IPS-NIHi11 (cell line): Measurements from ENCODE around the gene MS4A6A.
"Not testable (repeated sequence)": the region's sequence is repeated elsewhere in the genome, so short reads cannot be mapped to it uniquely, and the experiment has no call there.

Experiments used
- DNase-seq: peaks from one replicate; pipeline ENCODE4 v3.0.0; 2012; ENCODE audit warnings: mixed read lengths, low spot score

MS4A6A gene, protein sequence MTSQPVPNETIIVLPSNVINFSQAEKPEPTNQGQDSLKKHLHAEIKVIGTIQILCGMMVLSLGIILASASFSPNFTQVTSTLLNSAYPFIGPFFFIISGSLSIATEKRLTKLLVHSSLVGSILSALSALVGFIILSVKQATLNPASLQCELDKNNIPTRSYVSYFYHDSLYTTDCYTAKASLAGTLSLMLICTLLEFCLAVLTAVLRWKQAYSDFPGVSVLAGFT

DNA sequence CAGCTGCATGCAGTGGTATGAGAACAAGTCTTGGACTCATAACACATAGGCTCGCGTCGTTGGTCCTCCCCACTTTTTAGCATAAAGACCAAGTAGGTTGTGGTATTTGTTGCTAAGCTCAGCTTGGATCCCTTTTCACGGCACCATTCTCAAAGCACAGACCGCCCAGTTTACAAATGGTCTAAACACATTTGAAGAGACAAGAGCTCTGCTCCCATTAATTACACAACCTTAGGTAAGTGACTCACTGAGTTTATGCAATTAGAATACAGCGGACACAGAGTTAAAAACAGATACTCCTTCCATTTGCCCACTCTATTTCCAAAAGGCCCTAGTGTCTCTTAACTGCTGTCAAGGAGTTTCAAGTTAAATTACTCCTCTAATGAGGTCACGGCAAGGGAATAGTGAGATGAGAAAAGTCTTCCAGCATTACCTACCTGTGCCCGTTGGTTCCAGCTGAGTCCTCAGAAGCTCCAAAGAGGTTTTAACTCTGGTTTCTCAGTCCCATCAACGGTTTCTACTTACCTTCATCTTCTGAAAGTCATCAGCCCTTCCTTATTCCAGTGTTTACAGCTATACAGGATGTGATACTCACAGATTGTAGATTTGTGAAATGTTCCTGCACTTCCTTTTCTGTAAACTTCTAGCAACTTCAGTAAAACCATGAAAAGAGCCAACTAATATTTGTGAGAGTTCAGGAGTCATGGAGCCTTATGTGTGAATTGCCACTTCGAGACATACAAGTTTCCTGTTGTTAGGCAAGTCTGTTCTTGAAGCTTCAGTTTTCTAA is at the start of gene MS4A6A:
TSS of gene MS4A6A (minus strand) at position 543 of the 790 bp plus-strand sequence. CDS start 1,356 bp downstream, outside the sequence.
- no peak for DNase-seq

DNA sequence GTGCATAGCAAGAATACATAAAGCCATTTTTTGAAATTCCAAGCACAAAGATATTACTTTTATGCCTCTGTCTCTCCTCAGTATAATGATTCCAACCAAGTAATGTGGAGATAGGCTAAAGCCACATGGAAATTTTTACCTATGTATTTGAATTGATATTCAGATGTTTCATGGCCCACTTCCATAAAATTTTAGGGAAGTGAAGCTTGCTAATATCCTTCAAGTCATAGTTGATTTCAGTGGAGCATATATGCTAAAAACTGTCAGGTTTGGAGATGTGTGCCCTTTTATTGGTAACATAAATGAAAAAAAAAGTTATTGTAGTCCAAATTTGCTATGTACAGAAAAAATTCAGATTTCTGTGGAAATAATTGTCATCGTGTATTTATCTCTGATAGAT is 47.8 kb upstream of the MS4A6A start:
- DNase-seq: no peak

DNA sequence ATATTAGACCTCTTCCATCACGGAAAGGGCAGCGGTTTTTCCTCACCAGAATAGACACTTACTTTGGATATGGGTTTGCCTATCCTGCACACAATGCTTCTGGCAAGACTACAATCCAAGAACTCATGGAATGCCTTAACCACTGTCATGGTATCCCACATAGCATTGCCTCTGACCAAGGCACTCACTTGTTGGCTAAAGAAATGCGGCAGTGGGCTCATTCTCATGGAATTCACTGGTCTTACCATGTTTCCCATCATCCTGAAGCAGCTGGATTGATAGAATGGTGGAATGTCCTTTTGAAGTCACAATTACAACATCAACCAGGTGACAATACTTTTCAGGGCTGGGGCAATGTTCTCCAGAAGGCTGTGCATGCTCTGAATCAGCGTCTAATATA is 39.3 kb upstream of the MS4A6A start:
- DNase-seq: no peak

GRCh38 chr11:60221692-60222091 is 38.8 kb upstream of the MS4A6A start:
- no peak for DNase-seq

DNA sequence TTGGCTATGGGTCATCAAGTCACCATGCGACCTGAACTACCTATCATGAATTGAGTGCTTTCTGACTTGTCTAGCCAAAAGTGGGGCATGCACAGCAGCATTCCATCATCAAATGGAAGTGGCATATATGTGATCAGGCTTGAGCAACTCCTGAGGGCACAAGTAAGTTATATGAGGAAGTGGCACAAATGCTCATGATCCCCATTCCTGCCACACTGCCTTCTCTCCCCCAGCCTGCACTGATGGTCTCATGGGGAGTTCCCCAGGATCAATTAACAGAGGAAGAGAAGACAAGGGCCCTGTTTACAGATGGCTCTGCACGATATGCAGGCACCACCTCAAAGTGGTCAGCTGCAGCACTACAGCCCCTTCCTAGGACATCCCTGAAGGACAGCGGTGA is 38.3 kb upstream of the MS4A6A start:
- DNase-seq: no peak

DNA sequence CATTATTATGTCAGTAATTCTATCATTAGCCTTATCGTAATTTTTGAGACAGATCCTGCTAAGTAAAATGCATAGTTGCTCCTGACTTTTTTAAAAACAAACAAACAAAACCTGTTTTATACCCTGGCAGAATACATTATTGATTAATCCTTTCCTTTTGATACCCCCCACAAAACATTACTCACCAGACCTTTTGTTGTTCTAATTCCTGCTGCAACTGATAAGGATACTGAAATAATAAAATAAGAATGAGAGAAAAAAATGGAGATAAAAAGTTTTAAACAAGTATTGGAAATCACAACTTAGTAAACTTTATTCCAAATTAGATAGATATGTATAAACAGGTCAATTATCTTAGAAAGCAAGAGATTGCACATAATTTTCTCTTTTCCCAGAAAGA is 31.5 kb upstream of the MS4A6A start:
- no peak for DNase-seq

DNA sequence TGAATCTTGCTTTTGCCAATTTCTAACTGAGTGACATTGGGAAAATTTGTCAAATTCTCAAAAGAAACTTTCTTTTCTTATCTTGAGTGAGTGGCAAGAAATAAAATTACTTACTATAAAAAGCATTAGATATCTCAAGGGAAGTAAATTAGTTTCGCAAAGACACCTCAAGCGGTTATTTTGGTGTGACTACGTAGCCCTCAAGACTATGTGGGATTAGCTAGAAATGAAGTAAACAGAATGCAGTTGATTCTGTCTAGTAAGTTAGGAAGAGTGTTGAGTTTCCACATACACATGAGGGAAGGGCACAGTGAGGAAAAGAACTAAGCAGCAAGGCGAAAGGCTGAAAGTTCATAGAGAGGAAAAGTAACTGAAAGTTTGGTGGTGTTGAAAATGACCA is 28.3 kb upstream of the MS4A6A start:
- no peak for DNase-seq

- no peak for DNase-seq
Measured at GRCh38 chr11:60209977-60210376, 27.1 kb upstream of the MS4A6A start.

DNA sequence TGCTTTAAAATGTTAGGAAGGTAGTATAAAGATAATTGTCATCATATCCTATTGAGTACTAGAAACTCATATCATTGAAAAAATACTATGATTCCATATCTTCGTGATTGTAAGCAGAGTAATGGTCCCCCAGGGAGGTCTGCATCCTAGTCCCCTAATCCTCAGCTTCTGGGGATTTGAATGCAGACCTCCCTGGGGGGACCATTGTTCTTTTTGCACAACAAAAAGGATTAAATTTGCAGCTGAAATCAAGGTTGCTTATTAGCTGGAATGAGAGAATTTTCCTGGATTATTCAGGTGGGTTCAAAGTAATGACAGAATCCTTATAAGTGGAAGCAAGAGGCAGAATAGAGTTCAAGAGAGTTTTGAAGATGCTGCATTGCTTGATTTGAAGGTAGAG is 26.1 kb upstream of the MS4A6A start:
- DNase-seq: no peak

- no peak for DNase-seq
Measured at GRCh38 chr11:60208146-60208895, 25.4 kb upstream of the MS4A6A start.

- no peak for DNase-seq
Measured at GRCh38 chr11:60206616-60207015, 23.7 kb upstream of the MS4A6A start.

DNA sequence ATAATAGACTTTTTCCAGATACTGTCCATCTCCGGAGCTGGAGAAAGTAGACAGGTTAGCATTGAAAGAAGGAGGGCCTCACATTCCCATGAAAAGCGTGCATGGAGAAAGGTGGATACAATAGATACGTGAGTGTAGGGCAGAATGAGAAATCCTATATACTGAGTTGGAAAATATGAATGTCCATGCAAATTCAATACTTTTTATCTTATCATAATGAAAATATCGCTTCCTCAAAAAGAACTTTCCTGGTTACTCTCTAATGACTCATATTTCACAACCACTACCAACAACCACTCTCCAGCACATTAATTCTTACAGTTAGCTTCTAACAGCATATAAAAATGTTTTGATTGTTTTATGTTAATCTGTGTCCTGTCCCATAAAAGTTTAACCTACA is 22.0 kb upstream of the MS4A6A start:
- DNase-seq: no peak

DNA sequence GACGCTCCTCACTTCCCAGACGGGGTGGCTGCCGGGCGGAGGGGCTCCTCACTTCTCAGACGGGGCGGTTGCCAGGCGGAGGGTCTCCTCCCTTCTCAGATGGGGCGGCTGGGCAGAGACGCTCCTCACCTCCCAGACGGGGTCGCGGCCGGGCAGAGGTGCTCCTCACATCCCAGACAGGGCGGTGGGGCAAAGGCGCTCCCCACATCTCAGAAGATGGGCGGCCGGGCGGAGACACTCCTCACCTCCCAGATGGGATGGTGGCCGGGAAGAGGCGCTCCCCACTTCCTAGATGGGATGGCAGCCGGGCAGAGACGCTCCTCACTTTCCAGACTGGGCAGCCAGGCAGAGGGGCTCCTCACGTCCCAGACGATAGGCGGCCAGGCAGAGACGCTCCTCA is 18.5 kb upstream of the MS4A6A start:
- DNase-seq: not testable (repeated sequence)

GRCh38 chr11:60197442-60197841 is 14.6 kb upstream of the MS4A6A start:
- DNase-seq: no peak

GRCh38 chr11:60195923-60196368 is 13.1 kb upstream of the MS4A6A start:
- DNase-seq: no peak

DNA sequence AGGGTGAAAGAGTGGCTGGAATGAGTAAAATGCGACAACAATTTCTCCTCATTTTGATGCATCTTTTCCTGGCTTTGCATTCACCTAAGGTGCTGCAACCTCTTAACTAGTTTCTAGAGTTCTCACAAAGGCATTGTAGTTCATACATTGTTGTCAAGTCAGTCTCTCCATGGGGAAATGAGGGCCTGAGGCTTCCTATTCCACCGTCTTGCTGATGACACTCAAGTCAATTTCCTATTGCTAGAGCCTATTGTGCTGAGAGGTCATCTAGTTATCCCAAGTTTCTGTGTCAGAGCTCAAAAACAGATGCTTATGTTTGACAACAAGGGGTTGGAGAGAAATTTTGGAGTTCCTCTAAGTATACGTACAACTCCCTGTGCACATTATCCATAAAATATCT is 11.6 kb upstream of the MS4A6A start:
- no peak for DNase-seq

- peak; percentile 68 for DNase-seq
Measured at GRCh38 chr11:60193687-60194433, 11.0 kb upstream of the MS4A6A start.

- not testable (repeated sequence) for DNase-seq
Measured at GRCh38 chr11:60192564-60192963, 9.7 kb upstream of the MS4A6A start.

DNA sequence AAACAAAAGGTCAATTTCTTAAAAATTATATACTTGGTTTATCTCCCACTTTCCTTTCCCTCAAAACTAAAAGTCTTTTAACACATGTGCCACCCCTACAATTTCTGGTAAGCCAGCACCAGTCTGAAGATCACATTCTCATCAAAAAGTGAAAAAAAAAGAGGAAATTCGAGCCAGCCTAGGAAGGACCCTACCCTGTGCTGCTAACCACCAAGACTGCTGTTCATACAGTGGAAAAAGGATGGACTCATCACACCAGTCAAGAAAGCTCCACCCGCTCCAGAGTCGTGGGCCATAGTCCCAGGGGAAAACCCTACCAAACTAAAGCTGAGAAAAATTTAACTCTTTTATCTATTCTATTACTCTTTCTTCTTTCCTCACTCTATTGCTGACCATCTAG is 5.6 kb upstream of the MS4A6A start:
- not testable (repeated sequence) for DNase-seq

- not testable (repeated sequence) for DNase-seq
Measured at GRCh38 chr11:60186128-60186527, 3.2 kb upstream of the MS4A6A start.

- not testable (repeated sequence) for DNase-seq
Measured at GRCh38 chr11:60185512-60185827, 2.6 kb upstream of the MS4A6A start.

DNA sequence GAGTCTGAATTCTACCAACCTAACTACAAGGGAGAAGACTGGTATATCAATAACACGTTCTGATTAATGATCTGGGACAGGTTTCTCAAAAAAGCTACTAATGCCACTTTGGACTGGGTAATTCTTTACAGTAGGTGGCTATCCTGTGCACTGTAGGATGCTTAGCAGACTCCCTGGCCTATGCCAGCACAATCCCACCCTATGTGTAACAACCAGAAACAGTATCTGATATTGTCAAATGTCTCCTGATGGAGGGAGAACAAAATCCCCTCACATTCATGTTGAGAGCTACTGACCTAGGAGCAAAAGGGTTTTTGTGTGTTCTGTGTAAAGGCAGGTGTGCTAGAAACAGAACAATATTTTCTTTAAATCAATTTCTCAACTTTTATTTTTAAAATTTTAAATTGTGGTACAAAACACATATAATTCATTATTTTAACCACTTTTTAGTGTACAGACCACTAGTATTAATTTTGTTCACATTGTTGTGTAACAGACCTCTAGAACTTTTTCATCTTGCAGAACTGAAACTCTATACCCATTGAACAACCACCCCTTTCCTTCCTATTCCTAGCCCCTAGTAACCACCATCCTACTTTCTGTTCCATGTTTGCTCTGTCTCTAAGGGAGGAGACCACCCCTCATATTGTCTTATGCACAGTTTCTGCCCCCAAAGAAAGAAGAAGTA is 2.1 kb upstream of the MS4A6A start:
- no peak for DNase-seq
